ENCODE measurements around the gene RASL11B.
"Not testable (repeated sequence)": the region's sequence is repeated elsewhere in the genome, so short reads cannot be mapped to it uniquely, and the experiment has no call there.

The RASL11B gene, protein sequence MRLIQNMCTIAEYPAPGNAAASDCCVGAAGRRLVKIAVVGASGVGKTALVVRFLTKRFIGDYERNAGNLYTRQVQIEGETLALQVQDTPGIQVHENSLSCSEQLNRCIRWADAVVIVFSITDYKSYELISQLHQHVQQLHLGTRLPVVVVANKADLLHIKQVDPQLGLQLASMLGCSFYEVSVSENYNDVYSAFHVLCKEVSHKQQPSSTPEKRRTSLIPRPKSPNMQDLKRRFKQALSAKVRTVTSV

GRCh38 chr4:52861879-52862616 lies at the start of gene RASL11B:
Gene RASL11B, plus strand, starts transcription at chr4:52862317. Its CDS starts 191 bp downstream, at chr4:52862508.
- peak; percentile 97 for DNase-seq (ENCODE audit: low spot score)

DNA sequence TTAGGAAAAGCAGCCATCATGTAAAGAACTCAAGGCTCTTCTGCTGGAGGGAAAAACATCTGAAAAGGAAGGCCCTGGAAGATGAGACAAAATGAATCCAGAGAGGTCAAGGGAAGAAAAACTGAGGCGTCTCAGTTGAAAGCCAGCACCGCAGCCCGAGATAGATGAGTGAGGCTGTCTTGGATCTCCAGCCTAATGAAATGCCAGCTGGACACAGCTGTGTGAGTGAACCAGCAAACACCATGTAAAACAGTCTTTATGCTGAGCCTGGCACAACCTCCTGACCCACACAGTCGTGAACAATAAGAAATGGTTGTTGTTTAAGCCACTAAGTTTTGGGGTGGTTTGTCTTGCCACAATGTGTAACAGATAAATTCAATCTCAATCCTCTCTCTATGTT lies 48.6 kb upstream of the RASL11B start:
- no peak for DNase-seq (ENCODE audit: low spot score)

DNA sequence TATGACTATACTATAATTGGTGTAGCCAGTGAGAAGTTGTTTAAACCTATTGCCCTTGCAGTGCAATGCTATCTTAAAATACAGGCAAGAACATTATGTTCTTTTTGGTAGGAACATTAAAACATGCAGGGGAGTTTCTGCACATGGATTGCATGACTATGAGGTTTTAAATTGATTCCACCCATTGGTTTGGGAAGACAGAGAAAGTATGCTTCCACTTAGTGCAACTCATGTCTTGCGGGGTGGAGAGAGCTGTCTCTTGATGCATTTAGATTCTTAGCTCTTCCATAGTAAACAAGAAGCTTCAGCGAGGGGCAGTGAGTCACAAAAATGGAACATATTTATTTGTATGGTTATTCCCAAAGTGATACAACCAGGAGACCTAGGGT lies 39.5 kb upstream of the RASL11B start:
- no peak for DNase-seq (ENCODE audit: low spot score)

GRCh38 chr4:52822972-52823701 lies 39.0 kb upstream of the RASL11B start:
- DNase-seq (ENCODE audit: low spot score): no peak

GRCh38 chr4:52823702-52824092 lies 38.4 kb upstream of the RASL11B start:
- no peak for DNase-seq (ENCODE audit: low spot score)

DNA sequence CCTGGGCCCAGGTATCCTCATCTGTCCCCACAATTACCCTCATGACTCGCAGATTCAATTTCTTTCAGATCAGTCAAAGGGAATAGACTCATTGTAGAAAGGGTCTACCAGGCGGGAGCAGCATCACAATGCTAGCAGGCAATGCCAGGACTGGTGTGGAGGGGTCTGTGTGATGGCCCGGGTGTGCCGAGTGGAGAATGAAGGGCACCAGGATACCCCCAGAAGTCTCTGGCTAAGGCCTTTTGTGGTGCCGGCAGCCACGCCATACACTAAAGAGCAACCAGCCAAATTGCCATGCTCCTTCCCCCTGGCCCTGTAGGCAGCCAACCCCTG lies 37.9 kb upstream of the RASL11B start:
- no peak for DNase-seq (ENCODE audit: low spot score)

GRCh38 chr4:52824603-52825459 lies 37.3 kb upstream of the RASL11B start:
- DNase-seq (ENCODE audit: low spot score): no peak

GRCh38 chr4:52825460-52826090 lies 36.5 kb upstream of the RASL11B start:
- no peak for DNase-seq (ENCODE audit: low spot score)

DNA sequence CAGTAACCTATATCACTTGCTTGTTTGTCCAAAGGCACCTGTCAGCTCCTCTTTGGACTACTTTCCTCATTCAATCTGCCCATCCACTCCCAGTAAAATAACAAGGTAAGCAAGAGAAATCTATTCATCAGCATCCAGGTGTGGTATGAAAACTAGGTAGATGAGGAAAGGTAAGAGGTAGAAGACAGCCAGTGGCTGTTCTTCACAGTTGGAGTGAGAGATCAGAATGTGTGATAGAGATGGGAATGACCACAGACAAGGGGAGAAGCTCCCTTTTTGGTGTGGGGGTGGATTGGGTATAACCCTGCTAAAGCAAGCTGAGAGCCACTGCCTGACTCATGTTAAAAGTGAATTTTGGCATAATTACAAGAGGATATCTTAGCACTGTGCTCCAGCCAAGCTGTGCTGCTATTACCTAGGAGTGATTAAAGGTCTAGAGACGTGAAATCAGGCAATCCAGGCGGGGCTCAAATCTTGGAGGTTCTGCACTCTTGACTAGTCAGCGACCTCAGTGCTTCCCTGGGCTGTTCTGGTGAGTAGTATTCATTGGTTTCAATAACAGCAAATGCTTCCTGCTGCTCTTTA lies 28.1 kb upstream of the RASL11B start:
- DNase-seq (ENCODE audit: low spot score): no peak

- DNase-seq (ENCODE audit: low spot score): not testable (repeated sequence)
Observed at GRCh38 chr4:52834641-52835456, 27.3 kb upstream of the RASL11B start.

GRCh38 chr4:52836120-52836519 lies 26.0 kb upstream of the RASL11B start:
- no peak for DNase-seq (ENCODE audit: low spot score)

DNA sequence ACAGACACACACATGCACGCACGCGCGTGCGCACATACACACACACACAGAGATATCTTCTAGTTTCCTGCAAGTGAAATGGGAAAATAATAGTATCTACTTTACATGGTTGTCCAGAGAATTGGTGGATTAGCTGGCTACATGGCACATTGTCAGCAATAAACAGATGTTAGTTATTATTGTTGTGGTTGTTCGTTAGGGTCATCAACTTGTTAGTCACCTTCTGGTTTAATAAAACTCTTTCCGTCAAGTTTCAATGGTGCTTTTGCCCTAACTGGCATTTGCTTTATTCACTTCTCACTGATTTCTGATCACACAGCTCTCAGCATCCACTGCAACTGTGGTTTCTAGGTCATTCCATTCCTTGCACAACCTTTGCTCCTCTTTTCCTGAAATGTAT lies 25.4 kb upstream of the RASL11B start:
- no peak for DNase-seq (ENCODE audit: low spot score)

DNA sequence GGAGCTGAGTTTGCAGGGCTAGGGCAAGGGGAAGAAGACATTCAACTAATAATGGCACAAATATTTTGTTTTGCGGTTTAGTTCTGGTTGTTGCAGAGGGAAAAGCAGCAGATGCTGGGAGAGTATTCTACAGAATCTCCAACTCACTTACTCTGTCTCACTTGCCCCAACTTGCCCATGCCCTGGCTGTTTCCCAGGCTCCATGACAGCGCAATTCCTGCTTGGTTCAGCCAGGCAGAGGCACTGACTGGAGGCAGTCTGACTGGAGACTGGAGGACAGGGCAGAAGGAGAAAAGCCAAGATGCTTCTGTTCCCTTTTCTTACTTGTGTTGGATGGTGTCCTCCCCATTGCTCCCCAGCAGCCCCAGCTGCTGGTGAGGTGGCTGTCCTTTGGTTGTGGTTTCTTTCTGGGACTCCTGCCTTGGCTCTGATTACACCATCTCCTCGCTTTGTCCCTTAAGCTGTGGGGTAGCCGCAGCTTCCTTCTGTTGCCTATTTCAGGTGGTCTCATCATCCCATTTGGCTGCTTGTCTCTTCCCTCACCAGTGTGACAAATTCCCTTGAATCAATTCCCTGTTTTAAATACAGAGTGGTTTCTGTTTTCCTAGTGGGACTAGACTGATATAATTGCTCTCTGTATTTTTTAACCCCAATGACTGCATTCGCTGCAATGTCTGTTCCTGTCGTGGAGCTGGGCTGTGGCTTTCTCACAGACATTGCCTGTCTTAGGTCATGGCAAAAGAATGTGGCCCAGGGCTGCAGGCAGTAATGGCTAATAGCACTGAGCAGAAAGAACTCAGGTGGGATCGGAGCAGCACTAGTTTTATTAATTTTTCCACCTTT lies 24.2 kb upstream of the RASL11B start:
- no peak for DNase-seq (ENCODE audit: low spot score)

- no peak for DNase-seq (ENCODE audit: low spot score)
Observed at GRCh38 chr4:52838729-52839586, 23.2 kb upstream of the RASL11B start.

DNA sequence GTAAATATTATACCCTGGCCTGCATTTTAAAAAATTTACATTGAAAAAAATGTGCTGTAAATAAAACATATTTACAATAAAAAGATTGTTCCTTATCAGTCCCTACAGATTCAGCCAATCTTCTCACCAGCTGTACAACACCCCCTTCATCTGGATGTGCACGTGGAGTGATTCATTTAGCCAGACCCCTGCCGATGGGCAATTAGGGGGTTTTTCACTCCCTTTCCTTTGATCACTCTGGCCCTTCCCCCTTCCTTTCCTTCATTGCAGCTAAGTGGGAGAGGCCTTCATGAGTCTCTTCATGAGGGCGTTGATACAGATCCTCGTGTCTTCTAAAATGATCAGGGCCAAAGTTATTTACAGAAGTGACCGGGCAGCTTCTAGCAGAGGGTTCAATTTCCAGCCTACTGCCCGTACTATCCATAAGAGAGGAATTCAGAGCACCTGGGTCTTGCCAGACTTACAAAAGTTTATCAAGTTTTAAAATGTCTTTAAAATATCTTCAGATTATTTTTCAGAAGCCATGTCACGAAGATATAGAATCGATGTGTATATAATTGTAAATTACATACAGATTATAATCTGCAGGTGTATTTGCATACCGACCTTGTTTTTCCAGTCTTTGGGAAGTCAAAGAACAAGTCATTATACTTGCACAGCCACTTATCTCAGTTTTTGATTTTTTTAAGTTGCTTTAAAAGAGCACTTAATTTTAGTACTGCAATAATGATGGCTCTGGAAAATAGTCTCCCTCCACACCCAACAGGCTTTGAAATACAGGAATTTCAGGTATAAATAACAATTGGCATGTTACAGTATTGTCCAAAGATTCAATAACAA lies 21.4 kb upstream of the RASL11B start:
- DNase-seq (ENCODE audit: low spot score): peak; percentile 49

DNA sequence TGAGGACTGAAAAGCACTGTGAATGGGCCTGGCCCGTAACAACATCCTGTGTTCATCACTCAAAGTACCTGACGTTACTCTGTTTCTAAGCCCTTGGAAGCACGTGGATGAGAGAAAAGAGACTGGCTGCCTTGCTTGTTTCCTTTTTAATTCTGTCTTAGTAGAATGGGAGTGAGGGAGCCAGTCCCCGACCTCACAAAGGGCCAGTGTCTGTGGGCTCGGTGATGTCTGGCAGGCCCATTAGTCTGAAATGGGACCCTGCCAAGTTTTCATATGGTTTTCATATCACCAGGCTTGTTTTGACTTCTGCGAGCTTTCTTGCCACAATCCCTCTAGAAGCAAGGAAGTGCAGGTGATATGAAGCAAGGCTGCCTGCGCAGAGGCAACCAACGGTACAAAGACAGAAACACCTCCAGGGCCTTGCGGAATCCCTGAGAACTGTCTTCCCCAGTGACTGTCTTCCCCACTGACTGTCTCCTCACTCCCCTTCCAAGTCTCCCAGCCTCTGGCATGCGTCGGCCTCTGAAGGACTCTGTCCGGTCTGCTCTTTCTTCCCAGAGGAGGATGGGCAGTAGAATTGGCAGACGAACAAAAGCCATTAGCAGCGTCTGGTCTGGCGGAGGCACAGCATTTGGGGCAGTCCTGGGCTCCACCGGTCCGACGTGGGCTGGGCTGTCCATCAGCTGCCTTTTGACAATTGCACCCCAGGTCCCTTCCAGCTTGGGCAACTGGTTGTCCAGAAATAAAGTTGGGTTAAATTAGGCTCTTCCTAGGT lies 20.2 kb upstream of the RASL11B start:
- no peak for DNase-seq (ENCODE audit: low spot score)

DNA sequence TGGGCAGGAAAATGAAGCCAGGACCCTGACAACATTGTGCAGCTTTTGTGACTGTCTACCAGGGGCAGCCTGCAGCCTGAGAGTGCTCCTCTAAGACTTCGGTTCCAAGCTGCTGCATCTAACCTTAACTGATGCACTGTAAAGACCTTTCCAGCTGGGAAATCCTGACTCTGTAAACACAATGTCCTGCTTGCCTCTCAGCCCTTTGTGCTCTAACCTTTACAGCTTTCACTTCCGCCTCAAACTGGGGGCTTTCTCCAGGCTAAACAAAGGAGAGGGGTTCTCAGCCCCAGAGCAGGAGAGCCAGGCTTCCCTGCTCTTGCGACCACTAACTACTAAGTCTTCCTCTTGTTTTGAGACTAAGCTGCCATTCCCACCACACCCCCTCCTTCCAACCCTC lies 19.3 kb upstream of the RASL11B start:
- no peak for DNase-seq (ENCODE audit: low spot score)

Measured in iPS-NIHi11 (cell line).